ENCODE results near the gene ZNF891.

GRCh38 chr12:133120385-133121191 lies 9.5 kb downstream of the ZNF891 start:
- TF ChIP-seq BACH1 (IDR thresholded peaks at IDR 0.05; ENCODE audit: low read length) (no peak), POLR2A (IDR thresholded peaks at IDR 0.05; ENCODE audit: control extremely low read depth in 1 of 2, low read depth in 2 of 2, low read length in 2 of 2) (no peak), YY1 (IDR thresholded peaks at IDR 0.05; ENCODE audit: low read depth, low read length) (no peak), NRF1 (IDR thresholded peaks at IDR 0.05; ENCODE audit: low read depth, low read length) (no peak), TCF12 (IDR thresholded peaks at IDR 0.05; ENCODE audit: low read depth, low read length) (no peak)
